Suprapubic skin (tissue), 4 donors: Measurements from ENCODE around the gene MYO5A.

Source experiments
- POLR2A ChIP-seq, 2 donors: fragments of 450-650 bp; IDR thresholded peaks; one replicate each; pipeline ENCODE4 v1.6.1; 2017; ENCODE audit warnings: antibody characterized with exemption in 2 of 2, mild to moderate bottlenecking in 2 of 2, moderate library complexity in 2 of 2
- POLR2AphosphoS5 ChIP-seq, 3 donors: sonication (generic); formaldehyde crosslinking; IDR thresholded peaks; one replicate each; pipeline ENCODE4 v1.6.1; 2017; ENCODE audit warnings: antibody characterized with exemption in 3 of 3
- TF ChIP-seq, protein P1 (sequence below), 2 donors: fragments of 200-600 bp in 1 of 2; fragments of 450-650 bp in 1 of 2; sonication (generic) in 1 of 2; IDR thresholded peaks; one replicate each; pipeline ENCODE4 v1.5.1; 2016 to 2019; ENCODE audit warnings: antibody characterized with exemption in 2 of 2, mild to moderate bottlenecking in 1 of 2, moderate library complexity in 1 of 2

GRCh38 chr15:52527911-52528563 is 643 bp downstream of the MYO5A start:
- no peak for TF ChIP-seq POLR2A (IDR thresholded peaks at IDR 0.05)
- TF ChIP-seq, protein P1, sequence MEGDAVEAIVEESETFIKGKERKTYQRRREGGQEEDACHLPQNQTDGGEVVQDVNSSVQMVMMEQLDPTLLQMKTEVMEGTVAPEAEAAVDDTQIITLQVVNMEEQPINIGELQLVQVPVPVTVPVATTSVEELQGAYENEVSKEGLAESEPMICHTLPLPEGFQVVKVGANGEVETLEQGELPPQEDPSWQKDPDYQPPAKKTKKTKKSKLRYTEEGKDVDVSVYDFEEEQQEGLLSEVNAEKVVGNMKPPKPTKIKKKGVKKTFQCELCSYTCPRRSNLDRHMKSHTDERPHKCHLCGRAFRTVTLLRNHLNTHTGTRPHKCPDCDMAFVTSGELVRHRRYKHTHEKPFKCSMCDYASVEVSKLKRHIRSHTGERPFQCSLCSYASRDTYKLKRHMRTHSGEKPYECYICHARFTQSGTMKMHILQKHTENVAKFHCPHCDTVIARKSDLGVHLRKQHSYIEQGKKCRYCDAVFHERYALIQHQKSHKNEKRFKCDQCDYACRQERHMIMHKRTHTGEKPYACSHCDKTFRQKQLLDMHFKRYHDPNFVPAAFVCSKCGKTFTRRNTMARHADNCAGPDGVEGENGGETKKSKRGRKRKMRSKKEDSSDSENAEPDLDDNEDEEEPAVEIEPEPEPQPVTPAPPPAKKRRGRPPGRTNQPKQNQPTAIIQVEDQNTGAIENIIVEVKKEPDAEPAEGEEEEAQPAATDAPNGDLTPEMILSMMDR (IDR thresholded peaks at IDR 0.05) = no peak
- TF ChIP-seq POLR2AphosphoS5 (IDR thresholded peaks at IDR 0.05) = no peak
